ENCODE data around the gene CMTM3. TPM values are rescaled to one million over a fixed set of nuclear protein-coding genes. Genes with fewer than 3 reads are reported as not detected.

Gene CMTM3
- polyA plus RNA-seq, 1 experiment: 33.5 TPM

- ChIA-PET POLR2A (no interaction called here), CTCF (interaction anchor here (1.8 kb wide), 1 partner anchor 76 kb away, joined by 4 read pairs; no protein-coding TSS in a partner anchor)
- H3K4me3 ChIP-seq (ENCODE audit: low read depth, low read length): no peak overlapping the region
Observed at GRCh38 chr16:66575060-66575459, 29.4 kb upstream of the CMTM3 start.

GRCh38 chr16:66576296-66576695 lies 28.2 kb upstream of the CMTM3 start:
- H3K4me3 ChIP-seq (ENCODE audit: low read depth, low read length): no peak overlapping the region
- no peaks in the 10 kb centered on the region for H3K9me3 ChIP-seq (ENCODE audit: control insufficient read depth, insufficient read depth, low read length)
- H3K27ac ChIP-seq (ENCODE audit: low read depth, low read length): no peak overlapping the region
- H3K27me3 ChIP-seq (ENCODE audit: control insufficient read depth, insufficient read depth, low read length): peaks cover 12% of the 10 kb centered on the region
- no peak for DNase-seq (ENCODE audit: low read depth, low spot score)
- TF ChIP-seq CTCF (IDR thresholded peaks at IDR 0.05; ENCODE audit: low read depth, low read length): no peak
- ChIA-PET POLR2A (no interaction called here), CTCF (no interaction called here)

More at GRCh38 chr16:66575060-66575459, 29.4 kb upstream of the CMTM3 start:
- TF ChIP-seq CTCF (IDR thresholded peaks at IDR 0.05; ENCODE audit: low read depth, low read length): no peak
- no peak overlapping the region for H3K27ac ChIP-seq (ENCODE audit: low read depth, low read length)
- H3K27me3 ChIP-seq (ENCODE audit: control insufficient read depth, insufficient read depth, low read length): peaks cover 12% of the 10 kb centered on the region
- DNase-seq (ENCODE audit: low read depth, low spot score): no peak
- no peaks in the 10 kb centered on the region for H3K9me3 ChIP-seq (ENCODE audit: control insufficient read depth, insufficient read depth, low read length)

GRCh38 chr16:66578651-66579531 lies 25.6 kb upstream of the CMTM3 start, which contains the start of gene CMTM2:
Gene CMTM2 (plus strand): TSS chr16:66579463. CDS start chr16:66579608, 145 bp downstream.
- Histone ChIP-seq H3K27ac (ENCODE audit: low read depth, low read length) (no peak within 1 kb of the TSS), H3K4me3 (ENCODE audit: low read depth, low read length) (no peak within 1 kb of the TSS), H3K27me3 (ENCODE audit: control insufficient read depth, insufficient read depth, low read length) (peaks cover 12% of the 10 kb centered on the region), H3K9me3 (ENCODE audit: control insufficient read depth, insufficient read depth, low read length) (no peaks in the 10 kb centered on the region)
- CTCF ChIA-PET: interaction anchor here (0.6 to 1.2 kb wide), 3 partner anchors 25 to 296 kb away, joined by 3 to 4 read pairs (median 4); no protein-coding TSS in a partner anchor
- POLR2A ChIA-PET: interaction anchor here (1.2 kb wide), 1 partner anchor 9 kb away, joined by 5 read pairs; no protein-coding TSS in a partner anchor
- TF ChIP-seq CTCF (IDR thresholded peaks at IDR 0.05; ENCODE audit: low read depth, low read length): no peak
- no peak for DNase-seq (ENCODE audit: low read depth, low spot score)

- peak; percentile 53 for DNase-seq (ENCODE audit: low read depth, low spot score)
- peak overlapping the region; percentile 11 for H3K27ac ChIP-seq (ENCODE audit: low read depth, low read length)
- H3K4me3 ChIP-seq (ENCODE audit: low read depth, low read length): no peak overlapping the region
- ChIA-PET POLR2A (no interaction called here), CTCF (interaction anchor here (0.9 to 1.2 kb wide), 4 partner anchors 10 to 287 kb away, joined by 3 to 4 read pairs (median 4); no protein-coding TSS in a partner anchor)
- peaks cover 12% of the 10 kb centered on the region for H3K27me3 ChIP-seq (ENCODE audit: control insufficient read depth, insufficient read depth, low read length)
- TF ChIP-seq CTCF (IDR thresholded peaks at IDR 0.05; ENCODE audit: low read depth, low read length): peak; percentile 52
- H3K9me3 ChIP-seq (ENCODE audit: control insufficient read depth, insufficient read depth, low read length): no peaks in the 10 kb centered on the region
Observed at GRCh38 chr16:66580605-66581209, 23.8 kb upstream of the CMTM3 start.

Measured in AG04450 (cell line).